ENCODE measurements around the gene FOXA3.

GRCh38 chr19:45847663-45848062, 16.5 kb upstream of the FOXA3 start:
- TF ChIP-seq EZH2 (IDR thresholded peaks at IDR 0.05; ENCODE audit: insufficient read depth, low read length) (no peak), CTCF (IDR thresholded peaks at IDR 0.05; ENCODE audit: insufficient read depth, low read depth, low read length) (no peak)
